BJ (cell line): Measurements from ENCODE around the gene INPP4A. TPM values are rescaled to one million over a fixed set of nuclear protein-coding genes. Genes with fewer than 3 reads are reported as not detected.

Experiments
- CTCF ChIA-PET: fragments of 350-600 bp; formaldehyde crosslinking; extraction: SDS; loops from one replicate; lab custom pipeline; 2021; ENCODE audit warnings: antibody characterized with exemption, inconsistent platforms; lab: Yijun Ruan, JAX
- POLR2A ChIA-PET: fragments of 300-600 bp; sonication (Branson Sonifier 250); formaldehyde crosslinking; extraction: SDS; loops from one replicate; lab custom pipeline; 2021; ENCODE audit warnings: antibody characterized with exemption; lab: Charles Lee
- DNase-seq: peaks from one replicate; pipeline ENCODE4 v3.0.0-alpha.2; 2011; ENCODE audit warnings: low read depth
- H3K27me3 ChIP-seq: 2 replicates; pipeline ENCODE4 v1.6.0; 2011; ENCODE audit warnings: low read length; ENCODE audit not compliant: control insufficient read depth, insufficient read depth
- H3K36me3 ChIP-seq: 2 replicates; pipeline ENCODE4 v1.5.1; 2011; ENCODE audit warnings: low read length; ENCODE audit not compliant: control insufficient read depth, insufficient read depth
- H3K4me3 ChIP-seq: 2 replicates; pipeline ENCODE4 v1.5.1; 2011; ENCODE audit warnings: low read depth, mild to moderate bottlenecking, control low read depth, low read length
- CTCF ChIP-seq: IDR thresholded peaks from 2 replicates; pipeline ENCODE4 v1.5.1; 2011; ENCODE audit warnings: low read depth, mild to moderate bottlenecking, control low read depth, inconsistent platforms, low read length, moderate library complexity; ENCODE audit not compliant: insufficient read depth
- polyA plus RNA-seq: library from polyadenylated mRNA; depleted of rRNA; stranded (reverse); fragments of >200 nt; gene quantifications from 2 replicates; pipeline ENCODE4 v1.2.3, GENCODE V29; 2011

The INPP4A gene
- polyA plus RNA-seq, 1 experiment, result 21.0 TPM

- POLR2A ChIA-PET, result no interaction called here
- no peak for TF ChIP-seq CTCF
These were observed 24.1 kb downstream of the INPP4A start for GRCh38 chr2:98468621-98469236.

GRCh38 chr2:98469862-98470544 is 25.3 kb downstream of the INPP4A start:
- no peak for DNase-seq
- H3K36me3 ChIP-seq, result no peaks in the 10 kb centered on the region
- ChIA-PET POLR2A (no interaction called here), CTCF (interaction anchor here (1.6 kb wide), 1 partner anchor 15 kb away, joined by 5 read pairs; no protein-coding TSS in a partner anchor)
- no peak for TF ChIP-seq CTCF
- H3K27me3 ChIP-seq, result no peaks in the 10 kb centered on the region
- H3K4me3 ChIP-seq, result no peak overlapping the region

More at GRCh38 chr2:98468621-98469236, 24.1 kb downstream of the INPP4A start:
- CTCF ChIA-PET, result interaction anchor here (0.6 to 1.6 kb wide), 3 partner anchors 14 to 1132 kb away, joined by 3 to 5 read pairs (median 3); no protein-coding TSS in a partner anchor
- DNase-seq, result no peak
- no peak overlapping the region for H3K4me3 ChIP-seq
- H3K36me3 ChIP-seq, result no peaks in the 10 kb centered on the region
- H3K27me3 ChIP-seq, result no peaks in the 10 kb centered on the region

GRCh38 chr2:98470851-98471255 is 26.2 kb downstream of the INPP4A start:
- Histone ChIP-seq H3K27me3 (no peaks in the 10 kb centered on the region), H3K4me3 (no peak overlapping the region), H3K36me3 (no peaks in the 10 kb centered on the region)
- no peak for TF ChIP-seq CTCF
- ChIA-PET POLR2A (no interaction called here), CTCF (no interaction called here)
- no peak for DNase-seq

- TF ChIP-seq CTCF, result no peak
- ChIA-PET POLR2A (no interaction called here), CTCF (no interaction called here)
- no peak overlapping the region for H3K4me3 ChIP-seq
- H3K36me3 ChIP-seq, result no peaks in the 10 kb centered on the region
- no peaks in the 10 kb centered on the region for H3K27me3 ChIP-seq
- no peak for DNase-seq
These were observed 26.9 kb downstream of the INPP4A start for GRCh38 chr2:98471402-98472131.

GRCh38 chr2:98472132-98472650 is 27.5 kb downstream of the INPP4A start:
- no peak for DNase-seq
- H3K36me3 ChIP-seq, result no peaks in the 10 kb centered on the region
- CTCF ChIA-PET, result interaction anchor here (0.6 kb wide), 1 partner anchor 8 kb away, joined by 3 read pairs; no protein-coding TSS in a partner anchor
- no peak for TF ChIP-seq CTCF
- no peak overlapping the region for H3K4me3 ChIP-seq
- POLR2A ChIA-PET, result no interaction called here
- H3K27me3 ChIP-seq, result no peaks in the 10 kb centered on the region
